KMS-11 (cell line): Measurements from ENCODE around the gene ANGPTL4.

Experiments
- H2AFZ ChIP-seq: fragments of 200-600 bp; sonication (generic); 2 replicates; pipeline ENCODE4 v1.6.1; 2016; ENCODE audit warnings: antibody characterized with exemption, mixed run types, low read depth
- H3K27ac ChIP-seq: fragments of 200-600 bp; sonication (generic); 2 replicates; pipeline ENCODE4 v1.6.1; 2016; ENCODE audit warnings: mild to moderate bottlenecking, mixed run types
- H3K27me3 ChIP-seq: fragments of 200-600 bp; sonication (generic); 2 replicates; pipeline ENCODE4 v1.6.1; 2017; ENCODE audit warnings: mild to moderate bottlenecking, low read depth, mixed run types, moderate library complexity; ENCODE audit not compliant: insufficient read depth
- H3K36me3 ChIP-seq: fragments of 200-600 bp; sonication (generic); 2 replicates; pipeline ENCODE4 v1.6.1; 2017; ENCODE audit warnings: mild to moderate bottlenecking, mixed run types; ENCODE audit not compliant: insufficient read depth
- H3K4me1 ChIP-seq: fragments of 200-600 bp; sonication (generic); 2 replicates; pipeline ENCODE4 v1.6.1; 2016; ENCODE audit warnings: mild to moderate bottlenecking, low read depth, mixed run types; ENCODE audit not compliant: poor library complexity, severe bottlenecking
- H3K4me2 ChIP-seq: fragments of 200-600 bp; sonication (generic); 2 replicates; pipeline ENCODE4 v1.7.0; 2016; ENCODE audit warnings: mild to moderate bottlenecking, mixed run types
- H3K4me3 ChIP-seq: fragments of 200-600 bp; sonication (generic); IDR thresholded peaks from 2 replicates; pipeline ENCODE4 v1.6.1; 2017; ENCODE audit warnings: low read depth, low read length, mixed read lengths; ENCODE audit not compliant: insufficient read depth
- H3K79me2 ChIP-seq: fragments of 200-600 bp; sonication (generic); 2 replicates; pipeline ENCODE4 v1.6.1; 2016; ENCODE audit warnings: low read depth, mixed run types; ENCODE audit not compliant: insufficient read depth
- H3K9ac ChIP-seq: fragments of 200-600 bp; sonication (generic); 2 replicates; pipeline ENCODE4 v1.6.1; 2016; ENCODE audit warnings: mild to moderate bottlenecking, mixed run types
- H4K20me1 ChIP-seq: fragments of 200-600 bp; sonication (generic); 2 replicates; pipeline ENCODE4 v1.6.1; 2016; ENCODE audit warnings: mild to moderate bottlenecking, mixed run types; ENCODE audit not compliant: insufficient read depth
- TF ChIP-seq, protein P1 (sequence below): fragments of 200-600 bp; sonication (generic); conservative IDR thresholded peaks from 2 replicates; pipeline ENCODE4 v1.6.1; 2017; ENCODE audit warnings: low read depth, mild to moderate bottlenecking, antibody characterized with exemption, low read length, moderate library complexity, mixed read lengths

Gene ANGPTL4

DNA sequence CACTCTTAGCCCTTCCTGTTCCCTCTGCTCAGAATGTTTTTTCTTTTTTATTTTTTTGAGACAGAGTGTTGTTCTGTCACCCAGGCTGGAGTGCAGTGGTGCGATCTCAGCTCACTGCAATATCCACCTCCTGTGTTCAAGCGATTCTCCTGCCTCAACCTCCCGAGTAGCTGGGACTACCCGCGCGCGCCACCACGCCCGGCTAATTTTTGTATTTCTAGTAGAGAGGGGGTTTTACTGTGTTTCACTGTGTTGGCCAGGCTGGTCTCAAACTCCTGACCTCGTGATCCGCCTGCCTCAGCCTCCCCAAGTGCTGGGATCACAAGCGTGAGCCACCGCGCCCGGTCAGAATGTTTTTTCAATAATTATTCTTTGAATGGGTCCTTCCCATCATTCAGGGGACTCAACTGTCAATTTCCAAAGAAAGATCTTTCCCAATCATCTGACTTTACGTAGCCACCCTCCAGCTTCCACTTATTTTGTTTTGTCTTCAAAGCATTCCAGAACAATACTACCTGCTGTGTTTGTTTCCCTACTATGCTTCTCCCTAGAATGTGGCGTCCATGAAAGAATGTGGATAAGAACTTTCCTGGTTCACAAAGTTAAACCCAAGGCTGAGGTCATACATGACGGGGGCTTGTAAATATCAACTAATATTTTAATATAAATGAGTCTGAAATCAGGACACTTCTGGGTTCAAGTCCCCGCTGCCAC, 44.0 kb upstream of the ANGPTL4 start:
- Histone ChIP-seq H3K27ac (peak overlapping the region; percentile 75), H3K79me2 (peaks cover 40% of the 10 kb centered on the region), H3K36me3 (peaks cover 6% of the 10 kb centered on the region; the same call in 1 of the 2 replicates), H3K4me2 (peak overlapping the region; percentile 88), H3K4me1 (peaks cover 27% of the 10 kb centered on the region), H3K4me3 (no peak overlapping the region), H3K9ac (peak overlapping the region; percentile 90; the same call in 1 of the 2 replicates), H2AFZ (peak overlapping the region; percentile 39; the same call in 1 of the 2 replicates), H4K20me1 (no peaks in the 10 kb centered on the region), H3K27me3 (no peaks in the 10 kb centered on the region)
- TF ChIP-seq, protein P1, sequence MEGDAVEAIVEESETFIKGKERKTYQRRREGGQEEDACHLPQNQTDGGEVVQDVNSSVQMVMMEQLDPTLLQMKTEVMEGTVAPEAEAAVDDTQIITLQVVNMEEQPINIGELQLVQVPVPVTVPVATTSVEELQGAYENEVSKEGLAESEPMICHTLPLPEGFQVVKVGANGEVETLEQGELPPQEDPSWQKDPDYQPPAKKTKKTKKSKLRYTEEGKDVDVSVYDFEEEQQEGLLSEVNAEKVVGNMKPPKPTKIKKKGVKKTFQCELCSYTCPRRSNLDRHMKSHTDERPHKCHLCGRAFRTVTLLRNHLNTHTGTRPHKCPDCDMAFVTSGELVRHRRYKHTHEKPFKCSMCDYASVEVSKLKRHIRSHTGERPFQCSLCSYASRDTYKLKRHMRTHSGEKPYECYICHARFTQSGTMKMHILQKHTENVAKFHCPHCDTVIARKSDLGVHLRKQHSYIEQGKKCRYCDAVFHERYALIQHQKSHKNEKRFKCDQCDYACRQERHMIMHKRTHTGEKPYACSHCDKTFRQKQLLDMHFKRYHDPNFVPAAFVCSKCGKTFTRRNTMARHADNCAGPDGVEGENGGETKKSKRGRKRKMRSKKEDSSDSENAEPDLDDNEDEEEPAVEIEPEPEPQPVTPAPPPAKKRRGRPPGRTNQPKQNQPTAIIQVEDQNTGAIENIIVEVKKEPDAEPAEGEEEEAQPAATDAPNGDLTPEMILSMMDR: no peak

DNA sequence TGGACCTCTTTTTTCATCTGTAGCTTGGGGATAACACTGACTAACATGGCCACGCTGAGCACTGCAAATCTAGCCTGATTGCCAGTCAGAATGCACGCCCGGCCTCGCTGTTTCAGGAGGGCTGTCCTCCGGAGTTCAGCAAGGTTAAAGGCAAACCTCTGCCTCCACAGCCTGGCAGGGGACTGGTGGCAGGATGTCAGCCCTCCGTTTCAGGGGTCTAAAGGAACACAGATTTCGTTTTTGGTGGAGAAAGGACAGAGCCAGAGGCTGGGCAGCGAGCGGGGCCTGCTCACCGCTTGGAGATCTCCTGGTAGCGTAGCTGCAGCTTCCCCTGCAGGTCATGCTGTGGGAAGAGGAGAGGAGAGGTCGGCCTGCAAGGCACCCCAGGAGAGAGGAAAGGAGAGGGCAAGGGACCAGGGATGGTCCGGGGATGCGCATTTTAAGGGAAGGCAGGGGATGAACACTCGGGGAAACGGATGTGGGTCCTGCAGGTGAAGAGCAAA, 43.3 kb upstream of the ANGPTL4 start:
- peaks cover 6% of the 10 kb centered on the region; the same call in 1 of the 2 replicates for H3K36me3 ChIP-seq
- H3K9ac ChIP-seq: peak overlapping the region; percentile 90
- H3K79me2 ChIP-seq: peaks cover 40% of the 10 kb centered on the region
- H3K4me1 ChIP-seq: peaks cover 27% of the 10 kb centered on the region
- H3K27me3 ChIP-seq: no peaks in the 10 kb centered on the region
- H3K4me2 ChIP-seq: peak overlapping the region; percentile 88
- H3K27ac ChIP-seq: peak overlapping the region; percentile 75
- no peaks in the 10 kb centered on the region for H4K20me1 ChIP-seq
- peak overlapping the region; percentile 39; the same call in 1 of the 2 replicates for H2AFZ ChIP-seq
- TF ChIP-seq, protein P1: no peak
- H3K4me3 ChIP-seq: no peak overlapping the region

DNA sequence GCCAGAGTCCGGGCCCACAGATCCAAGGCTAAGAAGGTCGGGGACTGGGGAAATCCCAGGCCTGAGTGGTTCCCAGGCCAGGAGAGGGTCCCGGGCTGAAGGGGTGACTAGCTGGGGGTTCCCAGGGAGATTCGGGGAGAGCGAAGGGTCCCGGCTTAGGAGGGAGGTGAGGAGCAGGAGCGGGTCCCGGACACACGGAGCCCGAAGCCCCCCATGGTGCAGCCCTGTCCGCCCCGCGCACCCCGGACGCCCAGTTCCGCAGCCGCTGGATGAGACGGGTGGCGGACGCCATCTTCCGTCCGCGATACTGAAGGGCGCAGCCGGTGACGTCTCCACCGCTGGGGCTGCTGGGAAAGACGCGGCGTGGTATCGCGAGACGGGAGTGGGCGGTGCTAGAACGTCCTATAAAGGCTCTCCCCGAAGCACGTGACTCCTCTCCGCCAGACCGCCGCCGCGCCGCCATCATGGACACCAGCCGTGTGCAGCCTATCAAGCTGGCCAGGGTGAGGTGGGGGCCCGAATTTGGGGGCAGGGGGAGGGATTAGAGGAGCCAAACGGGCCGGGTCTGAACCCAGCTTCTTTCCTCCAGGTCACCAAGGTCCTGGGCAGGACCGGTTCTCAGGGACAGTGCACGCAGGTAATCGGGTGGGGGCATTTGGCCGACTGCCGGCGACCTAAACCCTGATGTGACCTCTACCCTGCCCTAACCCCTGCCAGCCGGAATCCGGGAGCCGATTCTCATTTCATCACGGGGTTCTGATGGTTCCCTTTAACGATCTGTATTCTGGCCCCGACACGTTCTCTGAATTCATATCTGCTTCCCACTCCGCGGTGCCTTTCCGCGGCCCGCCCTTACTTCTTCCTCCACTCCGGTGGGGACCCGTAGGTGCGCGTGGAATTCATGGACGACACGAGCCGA, 42.6 kb upstream of the ANGPTL4 start, which contains the start of the genes NDUFA7 and RPS28:
Gene NDUFA7, minus strand, starts transcription at position 309 of the 919 bp plus-strand sequence. Its CDS starts 17 bp downstream, at position 292.
Gene RPS28, plus strand, starts transcription at position 430 of the 919 bp plus-strand sequence. Its CDS starts 35 bp downstream, at position 465.
- Histone ChIP-seq H3K27ac (peak within 1 kb of the TSS; percentile 75), H3K36me3 (peaks cover 6% of the 10 kb centered on the region; the same call in 1 of the 2 replicates), H3K4me2 (peak within 1 kb of the TSS; percentile 96), H3K4me1 (peaks cover 27% of the 10 kb centered on the region), H4K20me1 (no peaks in the 10 kb centered on the region), H3K4me3 (peak within 1 kb of the TSS; percentile 74), H3K27me3 (no peaks in the 10 kb centered on the region), H3K79me2 (peaks cover 40% of the 10 kb centered on the region), H2AFZ (peak within 1 kb of the TSS; percentile 39; the same call in 1 of the 2 replicates), H3K9ac (peak within 1 kb of the TSS; percentile 90)
- TF ChIP-seq, protein P1: 0 out of 2 replicates have a peak, but pooled peaks have one; percentile 12

DNA sequence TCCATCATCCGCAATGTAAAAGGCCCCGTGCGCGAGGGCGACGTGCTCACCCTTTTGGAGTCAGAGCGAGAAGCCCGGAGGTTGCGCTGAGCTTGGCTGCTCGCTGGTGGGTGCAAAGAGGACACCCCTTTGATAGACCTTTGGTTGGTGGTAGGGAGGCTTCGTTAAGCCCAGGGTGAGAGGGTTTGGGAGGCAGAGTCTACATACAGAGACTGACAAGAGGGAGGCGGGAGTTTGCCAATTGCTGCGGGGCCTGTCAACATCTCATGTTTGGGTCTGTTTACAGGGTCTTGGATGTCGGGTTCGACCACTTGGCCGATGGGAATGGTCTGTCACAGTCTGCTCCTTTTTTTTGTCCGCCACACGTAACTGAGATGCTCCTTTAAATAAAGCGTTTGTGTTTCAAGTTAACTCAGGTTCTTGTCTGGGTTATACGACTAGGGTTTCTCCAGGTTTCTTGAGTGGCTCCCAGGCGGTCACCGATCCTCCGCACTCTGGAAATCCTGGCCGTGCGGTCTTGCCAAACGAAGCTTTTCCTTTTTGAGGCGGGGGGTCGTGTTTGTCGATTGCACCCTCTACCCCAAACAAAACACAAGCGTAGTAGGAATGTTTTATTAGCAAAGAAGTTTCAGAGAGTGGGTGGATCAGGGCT, 41.8 kb upstream of the ANGPTL4 start:
- Histone ChIP-seq H4K20me1 (no peaks in the 10 kb centered on the region), H3K79me2 (peaks cover 40% of the 10 kb centered on the region), H3K4me2 (peak overlapping the region; percentile 96), H3K27me3 (no peaks in the 10 kb centered on the region), H3K4me1 (peaks cover 27% of the 10 kb centered on the region), H3K36me3 (peaks cover 6% of the 10 kb centered on the region; the same call in 1 of the 2 replicates), H3K4me3 (peak overlapping the region; percentile 74), H3K9ac (peak overlapping the region; percentile 90), H2AFZ (no peak overlapping the region), H3K27ac (peak overlapping the region; percentile 75)
- TF ChIP-seq, protein P1: no peak
